SKM-1 treated with dmso at 0.1 percent for 144 hours (cell line): ENCODE results near the gene MAP7D2.

Source experiments
- DNase-seq: peaks from one replicate; lab custom pipeline; 2025; ENCODE audit not compliant: unreplicated experiment; lab: John Stamatoyannopoulos, UW

The MAP7D2 gene

DNA sequence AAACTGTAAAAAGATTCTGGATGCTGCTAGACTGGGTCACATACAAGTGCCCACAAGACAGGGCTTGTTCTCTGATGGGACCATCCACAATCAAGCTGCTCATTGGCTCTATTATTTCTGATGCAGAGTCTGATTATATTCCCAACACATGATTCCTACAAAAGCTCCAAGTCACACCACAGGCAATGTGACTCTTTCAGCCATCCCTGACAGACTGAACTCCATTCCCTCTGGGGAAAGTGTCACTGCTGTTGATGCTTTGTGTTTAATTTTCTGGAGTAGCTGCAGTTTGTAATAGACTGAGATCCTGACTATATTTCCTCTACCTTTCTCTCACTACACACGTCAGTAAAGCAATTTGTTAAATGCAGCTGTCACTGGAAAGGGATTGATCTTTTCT, 70.5 kb downstream of the MAP7D2 start:
- no peak for DNase-seq

GRCh38 chrX:20042221-20042620, 74.5 kb downstream of the MAP7D2 start:
- no peak for DNase-seq

DNA sequence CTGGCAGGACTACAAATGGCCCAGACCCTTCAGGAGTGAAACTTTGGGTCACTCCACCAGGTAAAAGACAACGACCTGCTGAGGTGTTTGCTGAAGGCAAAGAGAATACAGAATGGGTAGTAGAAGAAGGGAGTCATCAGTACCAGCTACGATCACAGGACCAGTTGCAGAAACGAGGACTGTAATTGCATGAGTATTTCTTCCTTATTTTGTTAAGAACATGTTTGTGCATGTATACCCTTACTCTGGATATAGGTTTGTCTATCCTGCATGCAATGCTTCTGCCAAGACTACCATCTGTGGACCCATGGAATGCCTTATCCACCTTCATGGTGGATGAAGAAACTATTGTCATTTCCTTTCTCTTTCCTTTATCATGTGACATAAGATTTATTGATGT, 77.7 kb downstream of the MAP7D2 start:
- no peak for DNase-seq

GRCh38 chrX:20037186-20037585, 79.5 kb downstream of the MAP7D2 start:
- DNase-seq, result no peak

- no peak for DNase-seq
Observed at GRCh38 chrX:20032201-20032600, 84.5 kb downstream of the MAP7D2 start.

GRCh38 chrX:20029728-20030127, 87.0 kb downstream of the MAP7D2 start:
- DNase-seq, result no peak

GRCh38 chrX:20028588-20028987, 88.1 kb downstream of the MAP7D2 start:
- DNase-seq, result no peak

GRCh38 chrX:20026278-20026677, 90.4 kb downstream of the MAP7D2 start:
- DNase-seq, result no peak

DNA sequence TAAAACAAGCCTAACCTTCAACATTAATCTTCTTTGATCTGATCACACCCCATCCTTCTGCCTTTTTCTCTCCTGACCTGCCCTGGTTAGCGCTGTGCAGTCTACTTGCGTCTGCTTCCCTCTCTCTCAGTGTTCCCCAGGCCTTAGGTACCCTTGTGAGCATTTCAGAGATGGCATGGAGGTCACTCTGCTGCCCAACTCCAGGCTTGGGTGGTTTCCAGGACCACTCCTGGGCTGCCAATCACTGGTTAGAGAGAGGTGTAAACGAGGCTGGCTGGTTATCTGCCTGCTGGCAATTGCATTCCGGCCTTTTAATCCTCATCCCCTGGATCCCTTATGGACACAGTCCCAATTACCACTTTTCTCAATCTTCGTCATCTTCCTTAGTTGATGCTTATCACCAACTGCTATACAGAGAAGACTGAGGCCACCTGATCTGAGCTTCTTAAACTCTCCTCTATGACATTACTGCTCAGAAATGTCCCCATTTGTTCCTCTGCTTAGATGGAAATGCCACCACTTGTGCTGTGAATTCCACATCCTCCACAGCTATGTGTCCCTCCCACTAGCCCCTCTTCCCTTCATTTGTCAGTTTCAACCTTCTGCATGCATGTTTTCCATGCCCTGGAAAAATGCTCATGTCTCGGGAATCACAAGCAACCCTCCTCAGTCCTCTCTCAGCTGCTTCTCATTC, 96.9 kb downstream of the MAP7D2 start:
- no peak for DNase-seq

DNA sequence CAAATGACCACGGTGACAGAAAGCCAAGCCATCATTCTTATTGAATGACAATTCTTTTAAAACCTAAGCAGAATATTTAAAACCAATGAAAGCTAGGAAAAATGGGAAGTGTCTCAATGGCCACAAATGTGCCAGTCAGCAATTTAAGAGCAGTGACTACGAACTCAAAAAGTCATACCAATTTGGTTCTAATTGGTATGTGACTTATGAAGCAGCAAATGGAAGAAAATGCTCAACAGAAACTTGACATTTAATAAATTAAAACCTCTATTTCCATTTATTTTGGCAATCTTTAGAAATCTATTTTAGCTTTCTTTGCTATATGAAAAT, 100.1 kb downstream of the MAP7D2 start:
- DNase-seq, result no peak

DNA sequence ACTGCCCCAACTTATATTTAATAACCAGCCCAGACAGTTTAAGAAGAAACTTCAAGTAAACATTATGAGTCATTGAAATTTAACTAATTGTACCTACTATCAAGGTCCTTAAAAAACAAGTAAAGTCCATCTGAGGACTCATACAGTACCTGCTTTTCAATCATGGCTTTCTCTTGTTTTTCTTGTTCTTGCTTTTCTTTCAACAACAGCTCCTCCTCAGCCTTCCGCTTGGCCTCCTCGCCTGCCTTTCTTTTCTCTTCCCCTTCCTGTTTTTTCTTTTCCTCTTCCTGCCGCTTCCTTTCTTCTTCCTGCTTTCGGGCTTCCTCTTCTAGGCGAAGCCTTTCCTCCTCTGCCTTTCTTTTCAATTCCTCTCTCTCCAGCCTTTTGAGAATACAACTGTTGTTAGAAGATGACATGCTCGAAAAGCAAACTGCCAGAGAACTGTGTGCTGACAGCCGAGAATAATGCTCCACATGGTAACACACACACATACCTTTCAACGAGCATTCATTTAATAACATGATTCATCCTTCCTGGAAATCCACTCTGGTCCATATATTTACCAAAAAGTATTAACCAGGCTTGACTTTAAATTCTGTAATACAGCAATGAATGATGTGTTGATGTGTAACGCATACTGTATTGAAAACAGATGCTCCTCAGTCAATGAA, 100.6 kb downstream of the MAP7D2 start:
- DNase-seq, result no peak

- DNase-seq, result no peak
Observed at GRCh38 chrX:20015422-20015821, 101.3 kb downstream of the MAP7D2 start.

DNA sequence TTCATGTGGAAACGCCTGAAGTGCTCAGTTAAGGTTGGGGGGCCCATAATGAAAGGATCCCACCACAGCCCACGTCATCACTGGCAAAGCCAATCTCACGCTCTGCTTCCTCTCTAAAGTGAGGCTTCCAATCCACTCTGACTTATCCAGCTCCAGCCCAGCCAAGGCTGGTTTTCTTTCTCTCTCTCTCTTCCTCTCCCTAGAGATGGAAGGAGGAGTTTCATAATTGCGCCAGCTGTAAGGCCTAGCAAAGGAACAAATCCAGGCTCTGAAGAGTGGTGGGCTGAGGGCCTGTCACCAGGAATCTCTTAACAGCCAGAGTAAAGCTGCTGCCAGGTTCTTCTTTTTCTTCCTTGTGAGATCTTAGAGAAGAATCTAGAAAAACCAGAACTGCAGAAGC, 105.1 kb downstream of the MAP7D2 start:
- no peak for DNase-seq

- DNase-seq, result no peak
Observed at GRCh38 chrX:20007962-20008622, 108.6 kb downstream of the MAP7D2 start.

DNA sequence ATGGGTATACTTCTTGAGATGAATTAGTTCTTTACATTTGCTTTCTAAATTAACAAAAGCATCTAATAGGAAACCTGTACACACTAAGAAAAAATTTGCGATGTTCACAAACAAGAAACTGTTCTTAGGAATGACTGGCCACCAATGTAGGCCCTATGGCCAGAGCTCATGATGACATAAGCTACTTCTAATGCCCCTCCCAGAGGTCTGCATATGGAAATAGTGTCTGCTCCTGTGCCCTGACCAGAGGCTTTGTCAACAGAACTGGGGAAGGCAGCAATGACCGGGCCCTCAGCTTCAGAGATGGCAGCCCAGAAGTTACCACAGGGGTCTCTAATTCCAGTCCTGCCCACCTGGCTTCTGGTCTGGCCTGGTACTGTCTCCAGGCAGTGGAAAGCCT, 110.8 kb downstream of the MAP7D2 start:
- DNase-seq, result no peak

DNA sequence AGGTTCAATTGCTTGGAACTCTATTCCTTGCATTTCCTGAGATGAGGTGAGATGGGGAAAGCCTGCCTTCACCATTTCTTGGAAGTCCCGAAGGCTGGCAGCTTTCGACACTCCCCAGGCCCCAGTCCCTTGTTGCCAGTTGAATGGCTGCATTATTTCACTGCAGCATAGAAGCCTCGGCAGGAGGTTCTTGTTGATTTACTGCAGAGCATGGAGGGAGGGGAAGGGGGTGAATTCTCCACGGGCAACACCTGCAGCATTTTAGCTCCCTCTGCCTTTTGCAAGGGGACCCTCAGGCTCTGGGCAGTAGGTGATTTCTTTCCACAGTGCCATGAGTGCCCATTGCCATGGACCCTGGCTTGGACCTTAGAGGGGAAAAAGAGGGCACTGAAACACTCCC, 115.1 kb downstream of the MAP7D2 start:
- no peak for DNase-seq

GRCh38 chrX:19991350-19991718, 125.4 kb downstream of the MAP7D2 start:
- DNase-seq, result no peak

DNA sequence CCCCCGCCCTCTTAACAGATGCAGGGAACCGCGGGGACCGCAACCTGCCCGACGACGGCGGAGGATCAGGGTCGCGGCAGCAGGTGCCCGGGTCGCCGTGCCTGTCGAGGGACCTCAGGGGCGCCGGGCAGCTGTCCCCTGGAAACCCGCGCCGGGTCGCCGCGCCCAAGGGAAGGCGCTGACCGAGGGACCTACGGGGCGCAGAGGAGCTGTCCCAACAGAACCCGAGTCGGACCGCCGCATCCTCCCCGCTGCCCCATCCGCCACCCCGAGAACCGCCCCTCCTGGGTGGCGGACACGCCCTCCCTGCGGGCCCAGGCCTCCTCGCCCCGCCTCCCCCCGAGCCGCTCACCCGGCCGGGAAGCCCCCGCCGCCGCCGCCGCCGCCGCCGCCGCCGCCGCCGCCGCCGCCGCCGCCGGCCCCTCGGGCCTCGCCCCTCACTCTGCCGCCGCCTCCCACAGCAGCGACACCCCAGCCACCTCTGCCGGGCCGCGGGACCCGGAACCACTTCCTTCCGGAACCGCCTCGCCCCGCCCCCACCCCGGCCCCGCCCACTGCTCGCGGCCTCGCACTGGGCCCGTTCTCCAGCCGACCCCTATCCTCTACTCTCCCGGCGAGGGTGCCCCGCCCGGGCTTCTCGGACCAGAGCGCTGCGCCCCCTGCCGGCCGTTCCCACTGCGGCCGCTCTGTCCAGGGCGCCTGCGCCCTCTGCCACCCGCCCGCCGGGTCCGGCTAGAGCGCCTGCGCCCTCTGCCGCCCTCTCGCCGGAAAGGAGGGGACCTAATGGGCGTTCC, 126.0 kb downstream of the MAP7D2 start, which contains the start of gene BCLAF3:
BCLAF3 (minus strand) TSS at position 506 of the 794 bp plus-strand sequence. CDS start 20,797 bp downstream, outside the sequence.
- DNase-seq, result peak; percentile 59

DNA sequence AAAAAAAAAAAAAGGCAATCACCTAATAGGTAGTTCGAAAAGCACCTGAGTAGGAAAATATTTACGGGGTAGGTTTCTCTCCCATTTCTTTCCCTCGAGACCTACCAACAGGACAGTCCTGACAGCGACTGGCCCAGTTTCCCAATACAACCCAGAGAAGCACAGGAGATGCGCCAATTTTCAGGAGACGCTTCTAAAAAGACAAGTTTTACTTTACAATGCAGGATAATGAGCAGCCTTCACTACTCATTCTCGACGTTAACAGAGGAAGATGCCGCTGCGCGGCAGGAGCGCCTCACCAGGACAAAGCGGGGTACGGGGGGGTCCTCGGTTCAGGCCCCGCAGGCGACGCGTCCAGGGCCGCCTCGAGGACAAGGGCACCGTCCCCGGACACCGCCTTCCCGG, 126.6 kb downstream of the MAP7D2 start:
- DNase-seq, result no peak

DNA sequence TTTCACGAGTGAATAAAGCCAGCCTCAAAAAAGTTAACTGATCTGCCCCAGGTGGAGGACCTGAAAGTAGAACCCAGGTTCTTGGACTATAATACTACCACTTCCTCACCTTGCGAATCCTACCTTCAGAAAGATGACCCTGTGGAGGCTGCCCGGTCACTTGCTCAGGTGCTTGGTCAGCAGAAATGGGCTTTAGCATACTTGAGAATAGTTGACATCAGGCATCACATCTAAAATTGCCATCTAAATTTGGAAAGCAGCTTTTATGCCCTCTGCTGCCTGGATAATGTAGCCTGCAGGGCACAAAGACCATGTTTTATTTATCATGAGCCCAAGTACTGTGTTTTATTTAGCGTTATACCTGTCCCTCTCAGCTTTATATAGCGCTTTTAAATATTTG, 128.9 kb downstream of the MAP7D2 start:
- DNase-seq, result no peak

DNA sequence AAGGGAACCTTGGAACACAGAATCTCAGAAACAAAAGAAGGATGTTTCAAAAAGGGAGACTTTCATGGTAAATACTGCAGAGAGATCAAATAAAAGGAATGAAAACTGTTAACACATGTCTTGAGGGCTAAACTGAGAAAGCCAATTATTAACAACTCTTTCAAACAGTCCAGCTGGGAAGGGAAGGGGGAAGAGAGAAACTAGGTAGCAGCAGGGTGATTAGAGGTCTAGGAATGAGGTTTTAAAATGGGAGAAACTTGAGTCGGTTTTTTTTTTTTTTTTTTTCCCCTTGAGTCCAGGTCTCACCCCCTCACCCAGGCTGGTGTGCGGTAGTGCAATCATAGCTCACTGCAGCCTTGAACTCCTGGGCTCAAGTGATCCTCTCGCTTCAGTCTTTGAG, 130.2 kb downstream of the MAP7D2 start:
- no peak for DNase-seq

GRCh38 chrX:19981947-19982346, 134.8 kb downstream of the MAP7D2 start:
- DNase-seq, result no peak
